Right atrium auricular region (tissue), 2 donors: Measurements from ENCODE around the gene TMOD2. TPM values are rescaled to one million over a fixed set of nuclear protein-coding genes. Genes with fewer than 3 reads are reported as not detected.

ENCODE experiments used
- DNase-seq: peaks from one replicate; pipeline ENCODE4 v3.0.0-alpha.2; 2019; ENCODE audit warnings: low spot score
- H3K27ac ChIP-seq, 2 donors: fragments of 200-600 bp; sonication (generic); 1 replicate in 1 of 2; 2 replicates in 1 of 2; pipeline ENCODE4 v1.5.1; 2016 to 2019
- H3K27me3 ChIP-seq, 2 donors: fragments of 200-600 bp; sonication (generic); one replicate each; pipeline versions ENCODE4 v1.5.1 to v1.6.0; 2017 to 2019
- H3K36me3 ChIP-seq: fragments of 200-600 bp; sonication (generic); one replicate; pipeline ENCODE4 v1.5.1; 2016
- H3K4me1 ChIP-seq, 2 donors: fragments of 200-600 bp; sonication (generic); one replicate each; pipeline versions ENCODE4 v1.5.1 to v1.6.0; 2017 to 2019
- H3K4me3 ChIP-seq, 2 donors: fragments of 200-600 bp; sonication (generic); 1 replicate in 1 of 2; 2 replicates in 1 of 2; pipeline ENCODE4 v1.5.1; 2017 to 2019; ENCODE audit warnings: mild to moderate bottlenecking in 1 of 2, moderate library complexity in 1 of 2
- H3K9me3 ChIP-seq, 2 donors: fragments of 200-600 bp; sonication (generic); one replicate each; pipeline ENCODE4 v1.5.1; 2019
- CTCF ChIP-seq, 2 donors: fragments of 200-600 bp; sonication (generic); IDR thresholded peaks; one replicate each; pipeline ENCODE4 v1.5.1; 2019; ENCODE audit warnings: antibody characterized with exemption in 2 of 2
- total RNA-seq, 2 donors: library from RNA; depleted of rRNA; stranded (reverse); fragments of >200 nt; gene quantifications; one replicate each; pipeline ENCODE4 v1.1.0, GENCODE V29; 2016

TMOD2 gene
- total RNA-seq, 2 donors from 2014 or later, result 5.4 to 7.0 TPM

DNA sequence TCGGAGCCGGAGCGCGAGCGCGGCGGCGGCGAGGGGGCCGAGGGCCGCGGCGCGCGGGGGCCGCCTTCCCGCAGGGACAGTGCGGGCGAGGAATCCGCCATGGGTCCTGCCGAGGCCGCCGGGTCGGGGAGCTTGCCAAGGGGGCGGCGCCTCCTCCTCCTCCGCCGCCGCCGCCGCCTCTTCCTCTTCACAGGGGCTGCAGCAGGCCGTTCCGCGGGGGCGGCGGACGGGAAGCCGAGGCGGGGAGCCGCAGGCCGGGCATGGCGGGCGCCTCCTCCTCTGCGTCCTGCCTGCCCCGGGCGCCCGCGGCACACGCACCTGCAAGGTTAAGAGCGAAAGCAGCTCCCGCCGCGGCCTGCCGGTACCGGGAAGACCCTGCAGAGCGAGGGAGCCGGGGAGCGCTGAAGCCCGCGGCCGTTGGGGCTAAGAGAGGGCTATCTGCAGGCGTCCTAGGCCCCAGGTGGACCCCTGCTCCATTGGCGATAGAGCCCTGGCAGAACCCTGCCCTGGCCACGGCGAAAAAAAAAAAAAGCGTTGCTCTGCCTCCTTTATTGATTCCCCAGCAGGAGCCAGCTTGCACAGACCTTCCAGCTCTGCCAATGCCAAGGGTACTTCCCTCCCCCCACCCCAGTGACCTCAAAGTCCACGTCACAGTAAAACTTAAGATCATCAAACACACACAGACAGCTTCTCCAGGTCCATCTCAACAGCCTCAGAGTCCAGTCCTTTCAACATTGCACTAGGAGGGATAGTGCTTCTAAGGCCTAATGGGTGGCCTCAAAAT, 13.7 kb upstream of the TMOD2 start, which contains the start of gene LYSMD2:
LYSMD2 (minus strand) TSS at position 134 of the 784 bp plus-strand sequence; CDS start at position 101, 33 bp downstream.
- no peaks in the 10 kb centered on the region for H3K9me3 ChIP-seq
- peaks cover 0 to 25% of the 10 kb centered on the region in 2 donors for H3K4me1 ChIP-seq
- H3K27ac ChIP-seq, result peak within 1 kb of the TSS; percentile 61 to 79
- no peaks in the 10 kb centered on the region for H3K36me3 ChIP-seq
- no peak for TF ChIP-seq CTCF (IDR thresholded peaks at IDR 0.05)
- H3K27me3 ChIP-seq, result no peaks in the 10 kb centered on the region
- DNase-seq, result peak; percentile 81
- H3K4me3 ChIP-seq, result peak within 1 kb of the TSS; percentile 54 to 72

GRCh38 chr15:51738553-51738952, 12.8 kb upstream of the TMOD2 start:
- H3K9me3 ChIP-seq, result no peaks in the 10 kb centered on the region
- peak overlapping the region; percentile 61 to 79 for H3K27ac ChIP-seq
- TF ChIP-seq CTCF (IDR thresholded peaks at IDR 0.05), result no peak
- DNase-seq, result no peak
- no peak overlapping the region for H3K4me3 ChIP-seq
- peaks cover 0 to 24% of the 10 kb centered on the region in 2 donors for H3K4me1 ChIP-seq
- H3K36me3 ChIP-seq, result no peaks in the 10 kb centered on the region
- no peaks in the 10 kb centered on the region for H3K27me3 ChIP-seq

DNA sequence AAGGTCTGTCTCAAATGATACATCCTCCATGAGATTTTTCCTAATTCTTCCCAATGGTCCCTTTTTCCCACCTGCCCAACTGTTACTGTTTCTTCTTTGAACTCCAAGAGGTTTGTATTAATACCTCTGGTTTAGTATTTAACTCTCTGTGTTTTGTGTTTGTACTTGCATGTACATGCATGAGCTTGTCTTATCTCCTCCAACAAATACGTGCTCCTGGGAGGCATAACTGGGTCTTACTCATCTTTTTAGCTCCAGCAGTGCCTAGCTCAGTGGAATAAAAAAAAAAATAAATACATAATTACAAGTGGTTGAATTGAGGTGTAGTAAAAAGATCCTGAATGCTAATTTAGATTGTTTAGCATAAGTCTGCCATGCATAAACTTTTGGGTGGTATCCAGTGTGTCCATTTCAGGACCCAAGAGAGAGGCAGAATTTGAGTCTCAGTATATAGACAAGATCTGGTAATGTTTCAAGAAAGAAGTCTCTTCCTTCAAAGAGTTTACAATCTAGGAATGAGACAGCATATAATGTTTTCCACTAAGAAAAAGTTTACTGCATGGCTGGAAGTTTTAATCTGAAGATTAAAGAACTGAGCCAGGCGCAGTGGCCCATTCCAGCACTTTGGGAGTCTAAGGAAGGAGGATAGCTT, 12.2 kb upstream of the TMOD2 start:
- no peaks in the 10 kb centered on the region for H3K27me3 ChIP-seq
- TF ChIP-seq CTCF (IDR thresholded peaks at IDR 0.05), result no peak
- no peak for DNase-seq
- H3K9me3 ChIP-seq, result no peaks in the 10 kb centered on the region
- H3K4me1 ChIP-seq, result peaks cover 0 to 24% of the 10 kb centered on the region in 2 donors
- no peak overlapping the region for H3K27ac ChIP-seq
- no peaks in the 10 kb centered on the region for H3K36me3 ChIP-seq
- no peak overlapping the region for H3K4me3 ChIP-seq

GRCh38 chr15:51749307-51749706, 2.1 kb upstream of the TMOD2 start:
- no peak for TF ChIP-seq CTCF (IDR thresholded peaks at IDR 0.05)
- H3K9me3 ChIP-seq, result no peaks in the 10 kb centered on the region
- H3K4me1 ChIP-seq, result peaks cover 0 to 12% of the 10 kb centered on the region in 2 donors
- no peak overlapping the region for H3K4me3 ChIP-seq
- no peak for DNase-seq
- H3K36me3 ChIP-seq, result no peaks in the 10 kb centered on the region
- H3K27me3 ChIP-seq, result no peaks in the 10 kb centered on the region
- H3K27ac ChIP-seq, result no peak overlapping the region

- no peak for TF ChIP-seq CTCF (IDR thresholded peaks at IDR 0.05)
- DNase-seq, result no peak
- Histone ChIP-seq H3K27me3 (no peaks in the 10 kb centered on the region), H3K36me3 (no peaks in the 10 kb centered on the region), H3K4me3 (no peak overlapping the region), H3K27ac (no peak overlapping the region), H3K4me1 (peaks cover 0 to 12% of the 10 kb centered on the region in 2 donors), H3K9me3 (no peaks in the 10 kb centered on the region)
Measured at GRCh38 chr15:51750186-51750585, 1.2 kb upstream of the TMOD2 start.
